Immature natural killer cell (primary cell): Measurements from ENCODE around the gene TEX10. TPM values are rescaled to one million over a fixed set of nuclear protein-coding genes. Genes with fewer than 3 reads are reported as not detected.
A peak's percentile ranks its signal among the peaks of the same experiment; 100 is the strongest.

Source experiments
- DNase-seq, 3 donors: peaks; one replicate each; pipeline ENCODE4 v3.0.0; 2022; ENCODE audit warnings: mixed read lengths in 1 of 3
- H3K27ac Mint-ChIP-seq, 6 donors: one replicate each; pipeline ENCODE4 v1.8.0; 2020; ENCODE audit warnings: mixed read lengths in 6 of 6, mild to moderate bottlenecking in 5 of 6, inconsistent platforms in 4 of 6, moderate library complexity in 3 of 6
- H3K27me3 Mint-ChIP-seq, 3 donors: one replicate each; pipeline ENCODE4 v1.8.0; 2020 to 2021; ENCODE audit warnings: low read depth in 3 of 3, mild to moderate bottlenecking in 3 of 3, mixed read lengths in 3 of 3, moderate library complexity in 3 of 3, inconsistent platforms in 1 of 3
- H3K36me3 Mint-ChIP-seq, 3 donors: one replicate each; pipeline ENCODE4 v1.8.0; 2020; ENCODE audit warnings: mixed read lengths in 3 of 3, inconsistent platforms in 2 of 3, mild to moderate bottlenecking in 2 of 3
- H3K4me1 Mint-ChIP-seq, 2 donors: one replicate each; pipeline ENCODE4 v1.8.0; 2020; ENCODE audit warnings: inconsistent platforms in 2 of 2, mild to moderate bottlenecking in 2 of 2, mixed read lengths in 2 of 2, moderate library complexity in 1 of 2
- H3K4me3 Mint-ChIP-seq, 5 donors: one replicate each; pipeline ENCODE4 v1.8.0; 2020; ENCODE audit warnings: mild to moderate bottlenecking in 5 of 5, mixed read lengths in 5 of 5, inconsistent platforms in 3 of 5, moderate library complexity in 3 of 5
- H3K9me3 Mint-ChIP-seq, 6 donors: one replicate each; pipeline ENCODE4 v1.8.0; 2020; ENCODE audit warnings: mild to moderate bottlenecking in 6 of 6, mixed read lengths in 6 of 6, inconsistent platforms in 4 of 6, moderate library complexity in 3 of 6
- polyA plus RNA-seq, 3 donors: library from polyadenylated mRNA; unstranded; fragments of 300-500 nt; fragmentation: Illumina TruSeq; gene quantifications; one replicate each; pipeline ENCODE4 v1.2.3, GENCODE V29; 2021

TEX10 gene
- polyA plus RNA-seq, 3 donors from 2014 or later = 5.9 to 13.8 (median 11.3) TPM

GRCh38 chr9:100292414-100292813 lies 60.3 kb downstream of the TEX10 start:
- no peaks in the 10 kb centered on the region for H3K4me1 Mint-ChIP-seq
- H3K36me3 Mint-ChIP-seq = peaks cover 33 to 51% (median 42%) of the 10 kb centered on the region in 3 donors
- H3K9me3 Mint-ChIP-seq = no peaks in the 10 kb centered on the region
- peaks cover 0 to 4% (median 1%) of the 10 kb centered on the region in 3 donors for H3K27me3 Mint-ChIP-seq
- H3K27ac Mint-ChIP-seq = no peak overlapping the region
- no peak overlapping the region for H3K4me3 Mint-ChIP-seq
- no peak for DNase-seq

GRCh38 chr9:100290714-100291113 lies 62.0 kb downstream of the TEX10 start:
- DNase-seq = no peak
- Mint-ChIP-seq H3K4me1 (no peaks in the 10 kb centered on the region), H3K27me3 (peaks cover 0 to 4% (median 1%) of the 10 kb centered on the region in 3 donors), H3K27ac (no peak overlapping the region), H3K9me3 (no peaks in the 10 kb centered on the region), H3K36me3 (peaks cover 41 to 65% (median 51%) of the 10 kb centered on the region in 3 donors), H3K4me3 (no peak overlapping the region)

- Mint-ChIP-seq H3K36me3 (peaks cover 53 to 70% (median 64%) of the 10 kb centered on the region in 3 donors), H3K4me3 (no peak overlapping the region), H3K27ac (no peak overlapping the region)
Observed at GRCh38 chr9:100287186-100287585, 65.6 kb downstream of the TEX10 start.

GRCh38 chr9:100286257-100286656 lies 66.5 kb downstream of the TEX10 start:
- Mint-ChIP-seq H3K27ac (no peak overlapping the region), H3K9me3 (no peaks in the 10 kb centered on the region), H3K36me3 (peaks cover 44 to 65% (median 60%) of the 10 kb centered on the region in 3 donors), H3K27me3 (peaks cover 0 to 3% (median 1%) of the 10 kb centered on the region in 3 donors), H3K4me1 (peaks cover 0 to 8% of the 10 kb centered on the region in 2 donors), H3K4me3 (no peak overlapping the region)
- DNase-seq = no peak

More at GRCh38 chr9:100287186-100287585, 65.6 kb downstream of the TEX10 start:
- Mint-ChIP-seq H3K4me1 (peaks cover 0 to 8% of the 10 kb centered on the region in 2 donors), H3K9me3 (no peaks in the 10 kb centered on the region), H3K27me3 (peaks cover 0 to 5% (median 1%) of the 10 kb centered on the region in 3 donors)
- no peak for DNase-seq

GRCh38 chr9:100285601-100286000 lies 67.1 kb downstream of the TEX10 start:
- no peak overlapping the region for H3K4me3 Mint-ChIP-seq
- H3K9me3 Mint-ChIP-seq = no peaks in the 10 kb centered on the region
- H3K36me3 Mint-ChIP-seq = peaks cover 43 to 64% (median 59%) of the 10 kb centered on the region in 3 donors
- H3K27me3 Mint-ChIP-seq = peaks cover 0 to 3% (median 1%) of the 10 kb centered on the region in 3 donors
- no peak for DNase-seq
- H3K27ac Mint-ChIP-seq = no peak overlapping the region
- H3K4me1 Mint-ChIP-seq = peaks cover 0 to 8% of the 10 kb centered on the region in 2 donors

- H3K9me3 Mint-ChIP-seq = no peaks in the 10 kb centered on the region
- no peak overlapping the region for H3K4me3 Mint-ChIP-seq
- no peak for DNase-seq
- peaks cover 44 to 63% (median 55%) of the 10 kb centered on the region in 3 donors for H3K36me3 Mint-ChIP-seq
- H3K27me3 Mint-ChIP-seq = peaks cover 0 to 3% (median 1%) of the 10 kb centered on the region in 3 donors
- peak overlapping the region in 2 of 6 donors; percentile 5 to 6 for H3K27ac Mint-ChIP-seq
- H3K4me1 Mint-ChIP-seq = peaks cover 0 to 8% of the 10 kb centered on the region in 2 donors
Observed at GRCh38 chr9:100285080-100285479, 67.7 kb downstream of the TEX10 start.

GRCh38 chr9:100284247-100284646 lies 68.5 kb downstream of the TEX10 start:
- Mint-ChIP-seq H3K4me1 (peaks cover 0 to 8% of the 10 kb centered on the region in 2 donors), H3K36me3 (peaks cover 43 to 55% (median 54%) of the 10 kb centered on the region in 3 donors), H3K27me3 (peaks cover 0 to 3% (median 1%) of the 10 kb centered on the region in 3 donors), H3K27ac (no peak overlapping the region), H3K4me3 (no peak overlapping the region), H3K9me3 (no peaks in the 10 kb centered on the region)
- no peak for DNase-seq

- Mint-ChIP-seq H3K27ac (no peak overlapping the region), H3K36me3 (peaks cover 42 to 52% (median 49%) of the 10 kb centered on the region in 3 donors), H3K9me3 (no peaks in the 10 kb centered on the region), H3K27me3 (peaks cover 0 to 3% (median 0%) of the 10 kb centered on the region in 3 donors), H3K4me3 (no peak overlapping the region), H3K4me1 (peaks cover 0 to 8% of the 10 kb centered on the region in 2 donors)
- DNase-seq = no peak
Observed at GRCh38 chr9:100282388-100282719, 70.4 kb downstream of the TEX10 start.

- H3K36me3 Mint-ChIP-seq = peaks cover 41 to 53% (median 49%) of the 10 kb centered on the region in 3 donors
- no peaks in the 10 kb centered on the region for H3K9me3 Mint-ChIP-seq
- peaks cover 0 to 3% (median 0%) of the 10 kb centered on the region in 3 donors for H3K27me3 Mint-ChIP-seq
- DNase-seq = no peak
- H3K4me1 Mint-ChIP-seq = peaks cover 0 to 8% of the 10 kb centered on the region in 2 donors
- H3K4me3 Mint-ChIP-seq = no peak overlapping the region
- no peak overlapping the region for H3K27ac Mint-ChIP-seq
Observed at GRCh38 chr9:100281676-100282387, 70.9 kb downstream of the TEX10 start.

GRCh38 chr9:100281066-100281465 lies 71.7 kb downstream of the TEX10 start:
- H3K9me3 Mint-ChIP-seq = no peaks in the 10 kb centered on the region
- H3K4me3 Mint-ChIP-seq = no peak overlapping the region
- peaks cover 0 to 3% (median 0%) of the 10 kb centered on the region in 3 donors for H3K27me3 Mint-ChIP-seq

GRCh38 chr9:100277166-100277979 lies 75.4 kb downstream of the TEX10 start:
- Mint-ChIP-seq H3K9me3 (no peaks in the 10 kb centered on the region), H3K36me3 (peaks cover 31 to 40% (median 39%) of the 10 kb centered on the region in 3 donors)

More at GRCh38 chr9:100281066-100281465, 71.7 kb downstream of the TEX10 start:
- peaks cover 41 to 55% (median 49%) of the 10 kb centered on the region in 3 donors for H3K36me3 Mint-ChIP-seq
- no peak overlapping the region for H3K27ac Mint-ChIP-seq
- no peak for DNase-seq
- peaks cover 0 to 8% of the 10 kb centered on the region in 2 donors for H3K4me1 Mint-ChIP-seq

GRCh38 chr9:100269656-100270055 lies 83.1 kb downstream of the TEX10 start:
- no peak overlapping the region for H3K4me3 Mint-ChIP-seq

More at GRCh38 chr9:100277166-100277979, 75.4 kb downstream of the TEX10 start:
- Mint-ChIP-seq H3K4me3 (no peak overlapping the region), H3K4me1 (no peaks in the 10 kb centered on the region), H3K27me3 (peaks cover 0 to 2% (median 2%) of the 10 kb centered on the region in 3 donors), H3K27ac (no peak overlapping the region)
- DNase-seq = no peak

GRCh38 chr9:100268271-100268670 lies 84.5 kb downstream of the TEX10 start:
- Mint-ChIP-seq H3K27me3 (peaks cover 0 to 2% (median 0%) of the 10 kb centered on the region in 3 donors), H3K9me3 (peaks cover 0 to 1% (median 0%) of the 10 kb centered on the region in 6 donors), H3K4me1 (no peaks in the 10 kb centered on the region), H3K27ac (no peak overlapping the region), H3K4me3 (no peak overlapping the region), H3K36me3 (peaks cover 8 to 38% (median 18%) of the 10 kb centered on the region in 3 donors)
- DNase-seq = no peak

More at GRCh38 chr9:100269656-100270055, 83.1 kb downstream of the TEX10 start:
- Mint-ChIP-seq H3K9me3 (peaks cover 0 to 1% (median 0%) of the 10 kb centered on the region in 6 donors), H3K27ac (no peak overlapping the region), H3K4me1 (no peaks in the 10 kb centered on the region), H3K36me3 (peaks cover 0 to 37% (median 10%) of the 10 kb centered on the region in 3 donors), H3K27me3 (peaks cover 0 to 2% (median 0%) of the 10 kb centered on the region in 3 donors)
- DNase-seq = no peak
